CD4-positive, alpha-beta T cell (primary cell): ENCODE measurements around the gene CREB3L2. TPM values are rescaled to one million over a fixed set of nuclear protein-coding genes. Genes with fewer than 3 reads are reported as not detected.

ENCODE experiments used
- ATAC-seq: fragments of 200-7000 bp; cut with Tn5 transposase; one replicate; pipeline ENCODE4 v1.10.0; 2022; ENCODE audit warnings: mild to moderate bottlenecking; ENCODE audit not compliant: poor library complexity
- CTCF ChIA-PET: fragments of 350-600 bp; sonication (Branson Sonifier 250); formaldehyde crosslinking; loops from one replicate; lab custom pipeline; 2021; ENCODE audit warnings: antibody characterized with exemption, inconsistent platforms; lab: Charles Lee
- POLR2A ChIA-PET: fragments of 350-600 bp; sonication (Branson Sonifier 250); formaldehyde crosslinking; loops from one replicate; lab custom pipeline; 2021; ENCODE audit warnings: antibody characterized with exemption, inconsistent platforms; lab: Charles Lee
- DNase-seq, 14 experiments: peaks; one replicate each; pipeline ENCODE4 v3.0.0-alpha.2; 2013 to 2020; ENCODE audit warnings: mixed read lengths in 2 of 14
- H3K27ac ChIP-seq, 2 donors: one replicate each; pipeline versions ENCODE4 v1.5.1 to v1.7.0; 2013; ENCODE audit warnings: low read length in 2 of 2, low read depth in 1 of 2, mild to moderate bottlenecking in 1 of 2
- H3K27me3 ChIP-seq, 2 experiments: 1 replicate in 1 of 2; 2 replicates in 1 of 2; pipeline versions ENCODE4 v1.6.1 to v1.7.0; 2013; ENCODE audit warnings: low read length in 2 of 2, control low read depth in 1 of 2, mild to moderate bottlenecking in 1 of 2, moderate library complexity in 1 of 2; ENCODE audit not compliant: insufficient read depth in 2 of 2, control insufficient read depth in 1 of 2
- H3K36me3 ChIP-seq: one replicate; pipeline ENCODE4 v1.6.1; 2013; ENCODE audit warnings: low read length, control low read depth; ENCODE audit not compliant: insufficient read depth
- H3K4me1 ChIP-seq: one replicate; pipeline ENCODE4 v1.6.1; 2013; ENCODE audit warnings: low read length, control low read depth; ENCODE audit not compliant: insufficient read depth
- H3K4me3 ChIP-seq: one replicate; pipeline ENCODE4 v1.5.1; 2013; ENCODE audit warnings: mild to moderate bottlenecking, low read length, moderate library complexity
- H3K9me3 ChIP-seq, 2 experiments: 1 replicate in 1 of 2; 2 replicates in 1 of 2; pipeline versions ENCODE4 v1.6.1 to v1.7.0; 2013; ENCODE audit warnings: low read length in 2 of 2, mild to moderate bottlenecking in 2 of 2, control low read depth in 1 of 2, moderate library complexity in 1 of 2; ENCODE audit not compliant: control insufficient read depth in 1 of 2, insufficient read depth in 1 of 2
- H3K27ac Mint-ChIP-seq: one replicate; pipeline ENCODE4 v1.8.0; 2020; ENCODE audit warnings: mixed read lengths
- H3K27me3 Mint-ChIP-seq: one replicate; pipeline ENCODE4 v1.8.0; 2021; ENCODE audit warnings: mixed read lengths
- H3K36me3 Mint-ChIP-seq: one replicate; pipeline ENCODE4 v1.8.0; 2021; ENCODE audit warnings: low read depth, mixed read lengths
- H3K4me1 Mint-ChIP-seq: one replicate; pipeline ENCODE4 v1.8.0; 2021; ENCODE audit warnings: low read depth, mixed read lengths
- H3K4me3 Mint-ChIP-seq: one replicate; pipeline ENCODE4 v1.8.0; 2020; ENCODE audit warnings: mild to moderate bottlenecking, mixed read lengths
- H3K9me3 Mint-ChIP-seq: one replicate; pipeline ENCODE4 v1.8.0; 2020; ENCODE audit warnings: mixed read lengths
- intact Hi-C, 2 experiments: fragments of 100-400 bp; cut with DNase I in 1 of 2; cut with micrococcal nuclease in 1 of 2; formaldehyde crosslinking; loops; one replicate each; pipeline versions ENCODE4 v1.15.1 to v1.9.0; 2023 to 2025; cut with DNase I, micrococcal nuclease
- total RNA-seq, 174 experiments: library from RNA in 2 of 174; stranded (reverse) in 2 of 174; gene quantifications; one replicate each; pipeline ENCODE4 v1.2.3 and lab custom pipeline; 2021 to 2026
- TF ChIP-seq, protein P1 (sequence below): fragments of 200-600 bp; IDR thresholded peaks from one replicate; pipeline ENCODE4 v1.8.0; 2022; ENCODE audit warnings: antibody characterized with exemption, mild to moderate bottlenecking

Gene CREB3L2
- total RNA-seq, 2 experiments from 2014 or later = 11.7 to 12.9 TPM

DNA sequence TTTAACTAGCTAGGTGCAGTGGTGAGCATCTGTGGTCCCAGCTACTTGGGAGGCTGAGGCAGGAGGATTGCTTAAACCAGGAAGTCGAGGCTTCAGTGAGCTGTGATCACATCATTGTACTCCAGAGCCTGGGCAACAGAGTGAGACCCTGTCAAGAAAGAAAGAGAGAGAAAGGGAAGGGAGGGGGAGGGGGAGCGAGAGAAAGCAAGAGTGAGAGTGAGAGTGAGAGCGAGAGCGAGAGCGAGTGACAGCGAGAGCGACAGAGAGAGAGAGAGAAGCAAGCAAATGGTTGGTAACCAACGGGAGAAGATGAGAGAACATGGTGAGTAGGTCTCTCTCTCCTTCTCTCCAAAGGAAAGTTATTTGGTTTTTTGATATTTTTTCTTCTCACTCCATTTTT is 85.3 kb downstream of the CREB3L2 start:
- Mint-ChIP-seq H3K4me1 (peaks cover 11% of the 10 kb centered on the region), H3K4me3 (no peak overlapping the region), H3K27ac (no peak overlapping the region), H3K36me3 (peaks cover 56% of the 10 kb centered on the region), H3K27me3 (no peaks in the 10 kb centered on the region), H3K9me3 (no peaks in the 10 kb centered on the region)
- CTCF ChIA-PET = interaction anchor here (1.1 to 2.5 kb wide), 2 partner anchors 13 to 86 kb away, joined by 4 to 7 read pairs; partner anchors contain the start of gene CREB3L2
- no peaks in the 10 kb centered on the region for H3K9me3 ChIP-seq
- DNase-seq = no peak
- TF ChIP-seq, protein P1, sequence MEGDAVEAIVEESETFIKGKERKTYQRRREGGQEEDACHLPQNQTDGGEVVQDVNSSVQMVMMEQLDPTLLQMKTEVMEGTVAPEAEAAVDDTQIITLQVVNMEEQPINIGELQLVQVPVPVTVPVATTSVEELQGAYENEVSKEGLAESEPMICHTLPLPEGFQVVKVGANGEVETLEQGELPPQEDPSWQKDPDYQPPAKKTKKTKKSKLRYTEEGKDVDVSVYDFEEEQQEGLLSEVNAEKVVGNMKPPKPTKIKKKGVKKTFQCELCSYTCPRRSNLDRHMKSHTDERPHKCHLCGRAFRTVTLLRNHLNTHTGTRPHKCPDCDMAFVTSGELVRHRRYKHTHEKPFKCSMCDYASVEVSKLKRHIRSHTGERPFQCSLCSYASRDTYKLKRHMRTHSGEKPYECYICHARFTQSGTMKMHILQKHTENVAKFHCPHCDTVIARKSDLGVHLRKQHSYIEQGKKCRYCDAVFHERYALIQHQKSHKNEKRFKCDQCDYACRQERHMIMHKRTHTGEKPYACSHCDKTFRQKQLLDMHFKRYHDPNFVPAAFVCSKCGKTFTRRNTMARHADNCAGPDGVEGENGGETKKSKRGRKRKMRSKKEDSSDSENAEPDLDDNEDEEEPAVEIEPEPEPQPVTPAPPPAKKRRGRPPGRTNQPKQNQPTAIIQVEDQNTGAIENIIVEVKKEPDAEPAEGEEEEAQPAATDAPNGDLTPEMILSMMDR = no peak
- H3K4me1 ChIP-seq = peaks cover 9% of the 10 kb centered on the region
- peaks cover 39% of the 10 kb centered on the region for H3K36me3 ChIP-seq
- POLR2A ChIA-PET = no interaction called here
- no peak for ATAC-seq
- no peak overlapping the region for H3K4me3 ChIP-seq
- H3K27ac ChIP-seq = no peak overlapping the region
- H3K27me3 ChIP-seq = no peaks in the 10 kb centered on the region
- intact Hi-C loops = no loop called here

DNA sequence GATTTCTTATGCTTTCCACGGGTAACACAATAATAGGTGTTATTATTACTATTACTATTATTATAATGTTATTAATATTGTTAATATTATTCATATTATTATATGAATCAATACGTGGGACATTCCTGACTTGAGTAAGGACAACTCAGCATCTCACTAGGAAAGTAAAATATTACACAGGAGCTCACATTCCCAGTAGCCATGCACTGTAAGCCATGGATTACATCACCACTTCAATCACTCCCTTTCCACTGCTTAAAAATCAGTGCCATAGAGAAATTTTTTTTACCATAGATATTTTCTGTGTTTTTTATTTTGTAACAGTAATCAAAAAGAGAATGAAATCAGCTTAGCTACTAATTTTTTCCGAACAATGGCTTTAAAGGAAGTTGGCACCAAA is 86.6 kb downstream of the CREB3L2 start:
- ATAC-seq = no peak
- no peaks in the 10 kb centered on the region for H3K9me3 Mint-ChIP-seq
- intact Hi-C loops = no loop called here
- H3K36me3 ChIP-seq = peaks cover 51% of the 10 kb centered on the region
- ChIA-PET POLR2A (no interaction called here), CTCF (interaction anchor here (2.5 kb wide), 1 partner anchor 87 kb away, joined by 7 read pairs; the partner anchor contains the start of gene CREB3L2)
- no peaks in the 10 kb centered on the region for H3K27me3 Mint-ChIP-seq
- H3K27ac ChIP-seq = no peak overlapping the region
- H3K27ac Mint-ChIP-seq = no peak overlapping the region
- H3K4me1 ChIP-seq = peaks cover 5% of the 10 kb centered on the region
- H3K4me1 Mint-ChIP-seq = no peaks in the 10 kb centered on the region
- H3K4me3 Mint-ChIP-seq = no peak overlapping the region
- peaks cover 62% of the 10 kb centered on the region for H3K36me3 Mint-ChIP-seq
- no peaks in the 10 kb centered on the region for H3K27me3 ChIP-seq
- TF ChIP-seq, protein P1 = no peak
- DNase-seq = no peak
- no peaks in the 10 kb centered on the region for H3K9me3 ChIP-seq
- no peak overlapping the region for H3K4me3 ChIP-seq

DNA sequence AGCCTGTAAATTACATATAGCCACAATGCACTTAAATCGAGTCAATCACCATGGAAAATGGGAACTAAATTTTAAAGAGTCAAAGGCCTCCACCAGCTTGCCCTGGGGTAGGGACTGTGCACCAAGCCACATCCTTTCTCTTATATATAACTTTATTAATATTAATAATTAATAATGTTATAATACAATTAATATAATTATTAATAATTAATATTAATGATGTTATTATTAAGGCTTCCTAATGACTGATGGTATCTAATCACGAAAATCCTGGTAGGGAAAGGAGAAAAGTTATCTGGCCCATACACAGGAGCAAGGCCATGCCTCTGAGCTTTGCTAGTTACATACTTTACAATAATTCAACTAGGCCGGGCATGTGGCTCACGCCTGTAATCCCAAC is 87.9 kb downstream of the CREB3L2 start:
- Mint-ChIP-seq H3K4me1 (no peaks in the 10 kb centered on the region), H3K4me3 (no peak overlapping the region), H3K27me3 (no peaks in the 10 kb centered on the region), H3K27ac (no peak overlapping the region), H3K36me3 (peaks cover 70% of the 10 kb centered on the region), H3K9me3 (no peaks in the 10 kb centered on the region)
- TF ChIP-seq, protein P1 = no peak
- H3K27me3 ChIP-seq = no peaks in the 10 kb centered on the region
- ChIA-PET CTCF (no interaction called here), POLR2A (no interaction called here)
- DNase-seq = no peak
- intact Hi-C loops = no loop called here
- peaks cover 5% of the 10 kb centered on the region for H3K4me1 ChIP-seq
- H3K27ac ChIP-seq = no peak overlapping the region
- no peak for ATAC-seq
- H3K9me3 ChIP-seq = no peaks in the 10 kb centered on the region
- peaks cover 58% of the 10 kb centered on the region for H3K36me3 ChIP-seq
- H3K4me3 ChIP-seq = no peak overlapping the region
